ENCODE data around the gene WAPL. TPM values are rescaled to one million over a fixed set of nuclear protein-coding genes. Genes with fewer than 3 reads are reported as not detected.

WAPL gene
- total RNA-seq, 2 donors from 2014 or later: 24.1 to 38.9 TPM

- DNase-seq (no peak), ATAC-seq (no peak)
- 43% methylated on average over 3 of the region's 3 CpGs for WGBS, 2 donors
- H3K27me3 ChIP-seq: no peaks in the 10 kb centered on the region
- peaks cover 71% of the 10 kb centered on the region for H3K4me1 ChIP-seq
- H3K4me3 ChIP-seq: no peak overlapping the region
- intact Hi-C loops (cut with DNase I): no loop called here
- no peak overlapping the region for H3K27ac ChIP-seq
- no peak for TF ChIP-seq POLR2A (IDR thresholded peaks at IDR 0.05)
- no peak for TF ChIP-seq CTCF (IDR thresholded peaks at IDR 0.05)
- H3K36me3 ChIP-seq (replicated peaks in 1 of 2; ENCODE audit: insufficient read depth in 1 of 2, low read depth in 2 of 2): no peaks in the 10 kb centered on the region
- no peaks in the 10 kb centered on the region for H3K9me3 ChIP-seq
These were observed 2.8 kb downstream of the WAPL start for GRCh38 chr10:86518781-86519180.

- WGBS, 2 donors: 10 to 28% methylated on average over 2 of the region's 2 CpGs
- intact Hi-C loops (cut with DNase I): no loop called here
- DNase-seq: peak in 1 of 4 donors; percentile 21
- Histone ChIP-seq H3K27me3 (no peaks in the 10 kb centered on the region), H3K4me3 (no peak overlapping the region), H3K36me3 (replicated peaks in 1 of 2; ENCODE audit: insufficient read depth in 1 of 2, low read depth in 2 of 2) (no peaks in the 10 kb centered on the region), H3K4me1 (peaks cover 50% of the 10 kb centered on the region), H3K27ac (peak overlapping the region in 1 of 4 donors; percentile 26), H3K9me3 (no peaks in the 10 kb centered on the region)
- no peak for TF ChIP-seq CTCF (IDR thresholded peaks at IDR 0.05)
- TF ChIP-seq POLR2A (IDR thresholded peaks at IDR 0.05): no peak
- ATAC-seq: no peak
These were observed 9.5 kb downstream of the WAPL start for GRCh38 chr10:86512137-86512536.

DNA sequence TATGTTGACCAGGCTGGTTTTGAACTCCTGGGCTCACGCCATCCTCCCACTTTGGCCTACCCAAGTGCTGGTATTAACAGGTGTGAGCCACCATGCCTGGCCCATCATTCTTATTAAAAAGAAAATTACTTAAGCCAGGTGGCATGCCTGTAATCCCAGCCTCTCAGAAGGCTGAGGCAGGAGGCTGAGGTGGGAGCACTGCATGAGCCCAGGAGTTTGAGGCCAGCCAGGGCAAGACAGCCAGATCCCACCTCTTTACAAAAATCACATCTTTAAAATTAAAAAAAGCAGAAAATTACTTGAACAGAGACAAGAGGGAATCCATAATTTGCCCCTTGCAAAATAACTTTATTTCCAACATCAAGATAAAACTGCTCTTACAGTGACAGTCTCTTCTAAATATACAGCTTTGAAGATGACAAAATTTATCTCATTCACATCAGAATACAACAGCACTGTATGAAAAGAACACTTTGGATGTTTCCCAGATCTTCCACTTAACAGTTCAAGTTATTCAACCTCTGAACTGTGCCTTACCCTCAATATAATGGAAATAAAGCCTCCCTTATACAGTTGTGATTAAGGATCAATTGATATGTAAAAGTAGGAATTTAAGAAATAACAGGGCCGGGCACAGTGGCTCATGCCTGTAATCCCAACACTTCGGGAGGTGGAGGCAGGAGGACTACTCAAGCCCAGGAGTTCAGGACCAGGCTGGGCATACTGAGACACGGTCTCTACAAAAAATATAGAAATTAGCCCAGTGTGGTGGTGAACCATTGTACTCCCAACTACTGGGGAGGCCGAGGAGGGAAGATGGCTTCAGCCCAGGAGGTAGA is 10.3 kb downstream of the WAPL start:
- Histone ChIP-seq H3K27me3 (no peaks in the 10 kb centered on the region), H3K4me3 (no peak overlapping the region), H3K4me1 (peaks cover 47% of the 10 kb centered on the region), H3K36me3 (replicated peaks in 1 of 2; ENCODE audit: insufficient read depth in 1 of 2, low read depth in 2 of 2) (no peaks in the 10 kb centered on the region), H3K27ac (no peak overlapping the region), H3K9me3 (no peaks in the 10 kb centered on the region)
- no peak for DNase-seq
- no peak for TF ChIP-seq POLR2A (IDR thresholded peaks at IDR 0.05)
- TF ChIP-seq CTCF (IDR thresholded peaks at IDR 0.05): no peak
- 90 to 98% methylated on average over 5 of the region's 5 CpGs for WGBS, 2 donors
- intact Hi-C loops (cut with DNase I): no loop called here
- ATAC-seq: no peak

- whole genome bisulfite sequencing, 2 donors: 78 to 83% methylated on average over 3 of the region's 3 CpGs
- Histone ChIP-seq H3K27ac (no peak overlapping the region), H3K4me1 (peaks cover 31% of the 10 kb centered on the region), H3K4me3 (no peak overlapping the region), H3K9me3 (no peaks in the 10 kb centered on the region), H3K36me3 (replicated peaks in 1 of 2; ENCODE audit: insufficient read depth in 1 of 2, low read depth in 2 of 2) (no peaks in the 10 kb centered on the region), H3K27me3 (no peaks in the 10 kb centered on the region)
- no peak for TF ChIP-seq POLR2A (IDR thresholded peaks at IDR 0.05)
- TF ChIP-seq CTCF (IDR thresholded peaks at IDR 0.05): no peak
- DNase-seq (no peak), ATAC-seq (no peak)
- intact Hi-C loops (cut with DNase I): no loop called here
These were observed 12.4 kb downstream of the WAPL start for GRCh38 chr10:86509145-86509544.

GRCh38 chr10:86508217-86508616 is 13.4 kb downstream of the WAPL start:
- TF ChIP-seq CTCF (IDR thresholded peaks at IDR 0.05): no peak
- no peak for TF ChIP-seq POLR2A (IDR thresholded peaks at IDR 0.05)
- DNase-seq (no peak), ATAC-seq (no peak)
- Histone ChIP-seq H3K27ac (peak overlapping the region in 2 of 4 donors; percentile 3), H3K36me3 (replicated peaks in 1 of 2; ENCODE audit: insufficient read depth in 1 of 2, low read depth in 2 of 2) (peaks cover 0 to under 1% of the 10 kb centered on the region in 2 donors), H3K4me3 (no peak overlapping the region), H3K4me1 (peaks cover 29% of the 10 kb centered on the region), H3K9me3 (no peaks in the 10 kb centered on the region), H3K27me3 (no peaks in the 10 kb centered on the region)
- 88 to 91% methylated on average over 6 of the region's 6 CpGs for WGBS, 2 donors
- intact Hi-C loops (cut with DNase I): no loop called here
